GM18907 (cell line): ENCODE data around the gene CTAG1B.
"Not testable (repeated sequence)": the region's sequence is repeated elsewhere in the genome, so short reads cannot be mapped to it uniquely, and the experiment has no call there.

ENCODE experiments used
- ATAC-seq: cut with Tn5 transposase; IDR thresholded peaks from one replicate; pipeline ENCODE4 v1.9.1; 2021; ENCODE audit warnings: mild to moderate bottlenecking, moderate library complexity; ENCODE audit not compliant: unreplicated experiment

Gene CTAG1B

DNA sequence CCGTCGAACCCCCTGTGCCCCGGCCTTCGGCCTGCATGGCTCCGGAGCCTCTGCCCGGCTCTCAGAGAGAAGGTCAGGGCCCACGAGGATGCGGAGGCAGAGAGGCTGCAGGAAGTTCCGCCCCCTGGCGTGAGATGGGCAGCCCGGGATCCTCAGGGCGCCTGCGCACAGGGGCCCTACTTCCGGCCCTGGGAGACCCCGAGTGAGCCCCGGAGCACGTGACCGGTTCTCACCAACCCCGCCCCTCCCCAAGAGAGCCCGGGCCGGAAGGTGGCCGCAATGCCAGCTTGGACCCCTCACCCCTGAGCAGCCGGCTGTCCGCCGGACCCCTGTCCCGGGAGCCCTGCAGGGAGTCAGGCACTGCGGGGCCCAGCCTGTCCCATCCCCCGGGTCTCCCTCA is at the start of gene CTAG1B:
Gene CTAG1B, minus strand, starts transcription at position 101 of the 400 bp plus-strand sequence. Its CDS starts 64 bp downstream, at position 37.
- not testable (repeated sequence) for ATAC-seq

DNA sequence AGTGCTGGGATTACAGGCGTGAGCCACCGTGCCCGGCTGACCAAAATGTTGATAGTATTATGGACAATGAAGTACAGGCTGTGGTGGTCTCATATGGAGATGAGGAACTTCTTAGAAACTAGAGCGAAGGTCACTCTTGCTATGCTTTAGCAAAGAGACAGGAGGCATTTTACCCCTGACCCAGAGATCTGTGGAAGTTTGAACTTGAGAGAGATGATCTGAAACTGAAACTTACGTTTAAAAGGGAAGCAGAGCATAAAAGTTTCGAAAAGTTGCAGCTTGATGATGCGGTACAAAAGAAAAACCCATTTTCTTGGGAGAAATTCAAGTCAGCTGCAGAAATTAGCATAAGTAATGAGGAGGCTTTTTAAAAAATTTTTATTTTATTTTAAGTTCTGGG is 42.8 kb upstream of the CTAG1B start:
- ATAC-seq = no peak

DNA sequence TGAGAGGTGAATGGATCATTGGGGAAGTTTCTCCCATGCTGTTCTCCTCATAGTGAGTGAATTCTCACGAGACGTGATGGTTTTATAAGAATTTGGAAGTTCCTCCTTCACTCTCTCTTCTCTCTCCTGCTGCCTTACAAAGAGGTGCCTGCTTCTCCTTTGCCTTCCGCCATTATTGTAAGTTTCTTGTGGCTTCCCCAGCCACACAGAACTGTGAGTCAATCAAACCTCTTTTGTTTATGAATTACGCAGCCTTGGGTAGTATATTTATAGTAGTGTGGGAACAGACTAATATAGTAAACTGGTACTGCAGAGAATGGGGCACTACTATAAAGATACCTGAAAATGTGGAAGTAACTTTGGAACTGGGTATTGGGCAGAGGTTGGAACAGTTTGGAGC is 42.1 kb upstream of the CTAG1B start:
- no peak for ATAC-seq

DNA sequence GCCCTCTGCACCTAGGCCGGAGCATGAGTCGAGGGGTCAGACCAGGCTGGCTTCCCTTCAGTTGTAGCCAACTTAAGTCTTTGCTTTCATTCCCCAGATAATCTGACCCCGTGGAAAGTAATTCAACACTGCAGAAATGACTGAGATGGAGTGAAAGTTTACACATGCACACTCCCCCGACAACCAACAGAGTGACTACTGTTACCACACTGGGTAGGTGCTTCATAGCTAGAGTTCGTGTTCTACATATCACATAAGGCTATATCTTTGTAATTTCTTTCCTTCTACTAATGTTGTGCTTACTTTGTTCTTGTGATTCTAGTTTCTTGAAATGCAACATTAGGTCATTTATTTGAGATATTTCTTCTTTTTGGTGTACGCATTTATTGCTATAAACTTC is 41.5 kb upstream of the CTAG1B start:
- ATAC-seq = no peak

DNA sequence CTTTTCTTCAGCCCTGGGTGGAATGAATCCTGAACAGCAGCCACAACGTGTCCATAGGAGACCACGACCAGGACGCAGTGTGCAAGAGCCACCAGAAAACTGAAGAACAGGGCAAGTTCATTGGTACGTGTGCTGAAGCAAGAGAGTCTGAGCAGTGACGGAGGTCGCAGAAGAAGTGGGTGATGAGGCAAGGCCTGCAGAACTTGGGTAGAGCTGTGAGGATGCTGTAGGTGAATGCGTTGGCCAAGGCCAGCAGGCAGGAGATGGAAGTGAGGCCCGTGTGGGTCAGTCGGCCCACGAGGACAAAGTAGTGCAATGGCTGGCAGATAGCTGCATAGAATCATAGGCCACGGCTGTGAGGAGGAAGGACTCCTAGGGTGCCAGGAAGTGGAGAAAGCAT is 39.9 kb upstream of the CTAG1B start:
- no peak for ATAC-seq

DNA sequence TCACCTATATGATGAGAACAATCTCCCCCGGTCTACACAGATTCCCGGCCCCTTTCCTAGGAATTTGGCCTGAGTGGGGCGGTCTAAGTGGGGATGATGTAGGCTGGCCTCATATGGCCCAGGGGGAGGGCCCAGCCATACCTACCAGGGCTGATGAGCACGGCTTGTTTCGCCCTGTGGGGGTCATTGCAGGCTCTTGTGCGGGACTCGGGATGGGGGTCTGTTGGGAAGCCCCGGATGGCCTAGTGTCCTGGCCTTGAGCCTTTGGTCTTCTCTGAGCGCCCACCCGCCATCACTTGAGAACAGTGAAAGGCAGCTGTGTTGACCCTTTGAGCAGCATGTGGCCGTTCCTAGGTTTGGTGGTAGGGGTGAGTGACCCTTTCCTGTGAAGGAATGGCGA is 39.1 kb upstream of the CTAG1B start:
- no peak for ATAC-seq

DNA sequence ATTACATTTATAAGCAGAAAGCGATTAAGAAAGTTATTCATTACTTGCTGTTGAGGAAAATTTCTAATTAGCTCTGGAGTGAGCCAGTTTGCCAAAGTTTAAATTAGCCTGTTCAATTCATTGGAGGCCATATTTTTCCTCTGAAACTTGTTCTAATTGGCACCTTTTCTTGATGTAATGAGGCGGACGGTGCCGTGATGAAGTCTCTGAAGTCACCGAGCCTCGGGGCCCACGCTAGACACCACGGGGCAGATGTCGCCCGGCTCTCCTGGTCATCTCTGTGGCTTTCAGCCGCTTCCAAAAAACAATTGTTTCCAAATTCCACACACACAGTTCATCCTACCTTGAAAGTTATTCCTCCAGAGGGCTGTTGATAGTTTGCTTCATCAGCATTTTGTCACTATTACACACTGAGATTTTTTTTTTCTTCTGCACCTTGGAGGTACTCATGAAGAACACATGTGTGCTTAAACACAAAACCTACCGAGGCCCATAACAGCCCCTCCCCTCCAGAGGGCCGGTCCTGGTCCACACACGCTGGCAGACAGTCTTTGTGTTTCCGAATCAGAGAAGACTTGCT is 38.2 kb upstream of the CTAG1B start:
- no peak for ATAC-seq

DNA sequence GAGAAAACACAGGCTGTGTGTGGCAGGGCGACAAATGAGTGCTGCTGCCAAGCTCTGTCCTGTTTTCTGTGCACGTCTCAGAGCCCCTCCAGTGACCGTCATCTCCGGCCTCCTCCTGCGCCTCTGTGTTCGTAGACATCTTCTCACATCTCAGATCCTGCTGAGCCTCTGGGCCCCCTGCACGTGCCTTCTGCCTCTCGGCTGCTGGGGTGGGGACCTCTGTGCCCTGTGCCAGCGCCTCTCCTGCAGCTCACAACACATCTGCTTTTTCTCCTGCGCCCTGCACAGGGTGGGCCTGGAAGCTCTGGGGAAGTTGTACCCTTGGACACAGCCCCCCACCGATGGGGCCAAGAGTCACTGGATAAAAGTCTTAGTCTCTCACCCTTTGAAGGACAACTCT is 36.7 kb upstream of the CTAG1B start:
- no peak for ATAC-seq

DNA sequence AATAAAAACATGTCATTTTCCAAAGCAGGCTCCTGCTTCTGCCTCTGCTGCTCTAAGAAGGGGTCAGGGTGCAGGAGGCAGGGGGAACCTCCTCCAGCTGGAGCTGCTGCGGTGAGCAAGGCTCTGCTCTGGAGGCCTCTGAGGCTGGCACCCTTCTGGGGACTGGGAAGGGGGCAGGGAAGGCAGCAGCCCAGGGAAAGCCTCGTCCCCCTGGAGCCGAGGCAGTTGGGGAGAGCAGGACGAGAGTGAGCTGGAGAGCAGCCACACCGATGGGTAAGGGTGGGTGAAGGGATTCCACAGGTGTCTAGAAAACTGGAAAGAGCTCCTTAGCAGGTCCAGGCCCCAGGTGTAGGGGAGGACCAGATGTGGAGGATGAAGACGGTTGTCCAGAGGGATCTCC is 36.3 kb upstream of the CTAG1B start:
- ATAC-seq = no peak

DNA sequence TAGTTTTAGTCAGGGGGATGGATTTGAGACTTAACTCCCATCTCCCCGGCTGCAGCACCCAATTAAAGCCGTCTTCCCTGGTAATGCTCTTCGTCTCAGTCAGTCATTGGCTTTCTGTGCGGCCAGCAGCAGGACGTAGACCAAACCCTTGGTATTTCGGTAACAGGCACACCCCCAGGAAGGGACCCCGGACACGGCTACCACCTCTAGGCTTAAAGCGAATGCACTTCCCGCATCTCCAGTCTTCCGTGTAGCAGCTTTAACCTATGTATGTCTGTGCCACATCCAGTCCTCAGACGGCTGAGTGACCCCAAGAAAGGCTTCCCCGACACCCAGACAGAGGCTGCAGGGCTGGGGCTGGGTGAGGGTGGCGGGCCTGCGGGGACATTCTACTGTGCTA is 35.8 kb upstream of the CTAG1B start:
- ATAC-seq = no peak

DNA sequence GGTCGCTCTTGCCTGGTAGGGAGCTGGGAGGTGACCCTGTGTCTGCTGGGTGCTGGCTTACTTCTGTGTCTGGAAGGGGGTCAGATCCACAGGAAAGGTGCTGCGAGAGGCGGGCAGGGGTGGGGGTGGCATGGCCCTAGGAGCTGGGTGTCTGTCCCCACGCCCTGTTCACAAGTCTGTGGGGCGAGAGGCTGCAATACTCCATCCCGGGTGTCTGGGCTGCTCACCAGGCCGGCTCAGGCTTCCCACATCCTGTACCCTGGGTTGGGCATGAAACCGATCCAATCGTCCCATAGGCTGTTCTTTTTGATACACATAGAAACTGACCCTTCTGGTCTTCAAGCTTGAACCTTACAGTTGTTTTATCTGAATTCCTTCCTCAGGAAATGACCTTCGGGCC is 35.3 kb upstream of the CTAG1B start:
- ATAC-seq = no peak

DNA sequence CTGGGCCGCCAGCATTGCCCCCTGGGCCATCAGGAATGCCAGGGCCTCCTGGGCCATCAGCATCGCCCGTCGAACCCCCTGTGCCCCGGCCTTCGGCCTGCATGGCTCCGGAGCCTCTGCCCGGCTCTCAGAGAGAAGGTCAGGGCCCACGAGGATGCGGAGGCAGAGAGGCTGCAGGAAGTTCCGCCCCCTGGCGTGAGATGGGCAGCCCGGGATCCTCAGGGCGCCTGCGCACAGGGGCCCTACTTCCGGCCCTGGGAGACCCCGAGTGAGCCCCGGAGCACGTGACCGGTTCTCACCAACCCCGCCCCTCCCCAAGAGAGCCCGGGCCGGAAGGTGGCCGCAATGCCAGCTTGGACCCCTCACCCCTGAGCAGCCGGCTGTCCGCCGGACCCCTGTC is 34.3 kb upstream of the CTAG1B start, which contains the start of gene CTAG2:
Gene CTAG2, minus strand, starts transcription at position 167 of the 400 bp plus-strand sequence. Its CDS starts 64 bp downstream, at position 103.
- not testable (repeated sequence) for ATAC-seq

DNA sequence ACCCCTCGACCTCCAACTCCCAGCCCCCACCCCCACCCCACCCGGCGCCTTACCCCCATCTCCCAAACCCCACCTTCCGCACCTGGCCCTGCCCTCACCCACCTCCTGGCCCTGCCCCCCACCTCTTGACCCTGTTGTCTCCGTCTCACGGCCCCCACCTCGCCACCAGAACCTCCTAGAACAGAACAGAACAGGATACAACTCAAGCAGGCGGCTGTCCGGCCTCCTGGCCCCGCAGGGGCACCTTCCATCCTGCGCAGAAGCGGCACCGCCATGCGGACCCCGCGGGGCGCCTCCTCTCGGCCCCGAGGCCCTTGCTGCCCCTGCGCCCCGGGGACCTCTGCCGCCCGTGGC is 33.9 kb upstream of the CTAG1B start:
- ATAC-seq = no peak

DNA sequence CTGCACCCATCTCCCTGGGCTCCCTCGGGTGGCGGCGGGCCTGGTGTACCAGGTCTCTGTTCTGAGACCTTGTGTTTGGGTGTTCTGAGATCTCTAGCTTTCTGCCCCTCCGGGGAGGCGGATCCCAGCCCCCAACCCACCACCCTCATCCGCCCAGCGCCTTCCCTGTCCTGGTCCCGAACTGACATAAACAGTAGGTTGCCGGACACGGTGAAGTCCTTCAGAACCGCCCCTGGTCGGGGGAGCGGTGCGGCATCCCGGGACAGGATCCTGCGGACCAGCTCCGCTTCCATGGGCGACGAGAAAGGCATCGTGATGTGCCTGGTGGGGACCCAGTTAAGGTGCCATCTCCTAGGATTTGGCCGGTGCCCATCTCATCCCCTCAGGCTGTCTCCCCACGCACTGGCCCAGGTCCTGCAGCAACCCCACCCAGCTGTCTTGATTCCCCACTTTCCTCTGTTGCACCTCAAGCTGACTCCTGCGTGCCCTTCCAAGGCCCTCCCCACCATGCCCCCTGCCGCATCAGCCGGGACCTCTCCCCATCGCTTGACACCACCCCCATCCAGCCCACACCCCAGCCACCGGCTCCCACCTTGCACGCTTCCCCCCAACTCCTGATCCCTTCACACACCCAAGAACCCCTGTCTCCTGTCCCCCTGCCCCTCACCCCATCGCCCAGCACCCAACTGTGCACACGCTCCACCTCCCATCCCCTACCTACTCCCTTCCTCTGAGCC is 33.4 kb upstream of the CTAG1B start:
- ATAC-seq = no peak

DNA sequence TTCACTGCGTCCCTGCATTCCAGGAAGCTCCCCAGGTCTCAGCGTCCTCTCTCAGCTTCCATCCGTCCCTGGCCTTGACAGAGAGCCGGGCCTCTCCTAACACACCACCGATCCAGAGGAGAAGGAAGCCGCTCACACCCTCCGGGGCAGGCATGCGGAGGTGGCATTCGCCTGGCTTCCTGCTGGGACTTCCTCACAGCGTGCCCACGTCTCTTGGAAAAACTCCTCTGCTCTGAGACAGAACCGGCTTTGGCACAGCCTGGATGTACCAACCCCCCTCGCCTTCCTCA is 31.1 kb upstream of the CTAG1B start:
- no peak for ATAC-seq

DNA sequence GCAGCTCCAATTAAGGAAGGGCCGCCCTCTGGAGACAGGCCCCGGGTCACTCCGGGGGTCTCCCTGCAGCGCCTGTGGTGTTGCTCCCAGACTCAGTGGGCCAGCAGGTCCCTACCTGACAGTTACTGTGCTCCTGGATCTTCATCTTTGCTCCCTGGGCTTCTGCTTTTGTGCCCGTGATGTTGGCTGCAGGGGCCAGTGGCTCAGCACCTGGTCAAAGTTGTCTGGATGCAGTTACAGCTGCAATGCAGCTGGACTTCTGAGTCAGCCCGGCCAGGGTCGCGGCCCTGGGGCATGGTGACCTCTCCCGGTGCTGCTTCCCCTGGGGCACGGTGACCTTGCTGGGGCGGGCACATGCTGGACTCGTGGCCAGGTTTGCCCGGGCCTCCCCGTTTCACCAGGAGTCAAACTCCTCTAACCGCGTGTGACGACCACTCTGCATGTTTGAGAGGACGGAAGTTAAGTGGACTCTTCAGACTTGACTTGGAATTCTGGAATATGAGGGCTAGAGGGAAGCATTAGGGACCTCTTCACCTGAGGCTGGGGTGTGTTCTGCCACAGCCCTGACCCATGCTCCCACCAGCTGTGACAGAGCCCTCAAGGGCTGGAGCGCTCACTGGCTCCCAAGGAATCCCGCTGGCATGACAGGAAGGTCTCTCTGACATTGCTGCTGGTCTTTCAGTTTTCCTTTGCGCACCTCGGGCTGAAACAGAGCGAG is 30.6 kb upstream of the CTAG1B start:
- ATAC-seq = no peak

DNA sequence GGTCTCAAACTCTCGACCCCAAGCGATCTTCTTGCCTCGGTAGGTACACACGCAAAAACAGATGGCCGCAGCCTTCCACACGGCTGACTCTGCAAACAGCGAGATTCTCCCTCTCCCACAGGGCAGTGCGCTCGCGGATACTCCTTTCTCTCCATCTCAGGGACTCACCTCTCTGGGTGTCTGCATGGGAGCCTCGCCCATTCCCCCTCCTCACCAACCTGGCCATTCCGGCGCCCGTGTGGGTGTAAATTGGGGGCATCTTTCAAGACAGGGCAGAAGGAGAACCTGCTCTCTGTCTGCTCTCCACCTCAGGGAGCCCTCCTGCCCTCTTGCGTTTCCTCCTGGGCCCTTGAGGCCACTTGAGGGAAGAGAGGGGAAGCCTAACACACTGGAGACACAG is 29.8 kb upstream of the CTAG1B start:
- no peak for ATAC-seq

DNA sequence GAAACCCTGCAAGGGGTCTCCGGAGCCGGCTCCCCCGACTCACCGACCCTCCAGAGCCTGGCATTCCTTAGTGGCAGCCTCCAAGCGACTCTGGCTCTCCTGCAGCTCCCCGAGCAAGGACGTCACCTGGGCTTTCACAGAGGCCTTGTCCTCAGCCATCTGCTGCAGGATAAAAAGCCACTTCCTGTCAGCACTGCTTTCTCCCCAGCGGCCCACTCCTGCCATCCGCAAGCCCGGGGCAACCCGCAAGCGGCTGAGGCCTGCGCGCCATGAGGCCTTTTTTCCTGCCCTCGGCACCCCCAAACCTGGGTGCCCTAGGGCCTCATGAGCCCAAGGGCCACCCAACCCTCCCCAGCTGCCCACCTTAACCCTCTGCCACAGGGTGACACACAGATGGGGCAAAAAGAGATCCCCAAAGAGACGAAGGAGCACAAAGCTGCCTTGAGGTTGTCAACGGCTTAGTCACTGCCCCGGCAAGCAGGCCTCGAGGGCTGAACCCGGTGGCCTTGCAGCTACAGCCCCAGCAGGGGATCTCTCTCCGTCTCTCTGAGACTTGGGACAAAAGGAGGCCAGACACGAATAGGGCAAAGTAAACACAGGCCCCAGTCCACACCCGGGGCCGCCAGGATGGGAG is 26.8 kb upstream of the CTAG1B start:
- ATAC-seq = not testable (repeated sequence)

DNA sequence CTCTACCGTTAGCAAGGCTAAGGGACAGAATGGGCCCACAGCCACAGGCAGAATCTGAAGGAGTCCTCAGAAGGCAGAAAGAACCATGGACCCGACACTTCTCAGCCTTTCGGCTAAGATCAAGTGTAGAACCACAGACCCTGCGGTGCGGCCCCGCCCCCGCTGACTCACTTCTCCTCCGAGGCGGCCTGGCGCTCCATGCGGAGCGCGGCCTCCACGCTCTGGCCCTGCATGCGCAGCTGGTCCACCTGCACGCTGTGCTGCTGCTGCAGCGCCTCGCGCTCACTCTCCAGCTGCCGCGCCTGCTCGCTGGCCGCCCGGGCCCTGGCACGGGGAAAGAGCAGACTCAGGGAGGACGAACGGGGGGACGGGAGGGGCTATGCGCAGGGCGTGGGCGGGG is 24.6 kb upstream of the CTAG1B start:
- not testable (repeated sequence) for ATAC-seq

DNA sequence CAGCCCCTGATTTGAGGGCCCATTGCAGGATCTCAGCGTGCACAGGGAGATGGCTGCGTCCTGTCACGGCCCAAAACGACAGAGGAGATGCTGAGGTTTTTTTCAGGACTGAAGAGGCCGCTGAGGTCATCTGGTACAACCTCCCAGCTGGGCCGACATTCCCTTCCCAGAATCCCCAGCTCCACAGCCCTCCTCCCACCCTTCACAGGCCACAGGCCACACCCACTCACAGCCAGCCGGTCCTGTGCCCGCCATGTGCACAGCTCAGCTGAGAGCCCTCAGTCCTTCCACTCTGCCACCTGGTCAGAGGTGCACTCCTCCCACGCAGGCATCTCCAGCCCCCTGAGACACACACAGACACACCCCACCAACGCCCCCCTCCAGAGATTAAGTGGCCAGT is 22.7 kb upstream of the CTAG1B start:
- ATAC-seq = not testable (repeated sequence)

DNA sequence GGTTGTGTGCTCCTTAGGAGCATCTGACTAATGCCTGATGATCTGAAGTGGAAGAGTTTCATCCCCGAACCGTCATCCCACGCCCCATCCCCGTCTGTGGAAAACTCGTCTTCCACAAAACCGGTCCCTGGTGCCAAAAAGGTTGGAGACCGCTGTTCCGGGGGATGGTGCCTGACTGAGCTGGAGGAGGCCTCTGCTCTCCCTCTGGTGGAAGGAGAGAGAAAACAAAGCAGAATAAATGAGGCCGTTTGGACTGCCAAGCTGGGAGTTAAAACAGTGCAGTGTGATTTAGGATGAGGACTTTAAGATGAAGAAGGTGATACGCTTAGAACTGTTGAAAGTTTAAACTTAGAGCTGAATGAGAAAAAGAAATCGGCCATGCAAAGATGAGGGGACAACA is 14.6 kb upstream of the CTAG1B start:
- not testable (repeated sequence) for ATAC-seq

DNA sequence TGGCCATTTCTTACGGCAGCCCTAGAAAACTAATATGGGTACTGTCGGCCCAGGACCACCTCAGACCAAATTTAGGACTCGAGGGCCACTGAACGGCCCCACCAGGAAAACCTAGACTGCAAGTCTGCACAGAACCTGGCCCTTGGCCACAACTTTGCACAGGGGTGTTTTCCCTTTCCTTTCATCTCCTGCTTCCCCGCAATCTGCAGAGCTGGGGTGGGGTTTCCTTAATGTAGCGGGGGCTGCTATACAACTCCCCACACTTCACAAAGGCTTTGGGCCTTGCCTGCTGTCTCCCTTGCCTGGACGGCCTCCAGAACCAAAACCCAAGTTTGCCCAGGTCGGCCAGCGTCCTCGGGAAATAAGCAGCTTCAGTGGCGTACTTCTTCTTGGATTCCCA is 11.9 kb upstream of the CTAG1B start:
- ATAC-seq = not testable (repeated sequence)
